Muscle of leg (tissue), 11 donors: Measurements from ENCODE around the gene PLCD3. TPM values are rescaled to one million over a fixed set of nuclear protein-coding genes. Genes with fewer than 3 reads are reported as not detected.
A peak's percentile ranks its signal among the peaks of the same experiment; 100 is the strongest.

Source experiments
- DNase-seq: peaks from one replicate; pipeline ENCODE4 v3.0.0; 2013
- H3K27ac ChIP-seq: one replicate; pipeline ENCODE4 v1.5.1; 2013; ENCODE audit warnings: mild to moderate bottlenecking, low read length, control low read depth
- H3K27me3 ChIP-seq: one replicate; pipeline ENCODE4 v1.6.1; 2013; ENCODE audit warnings: low read length; ENCODE audit not compliant: control insufficient read depth, insufficient read depth
- H3K36me3 ChIP-seq: one replicate; pipeline ENCODE4 v1.6.1; 2013; ENCODE audit warnings: low read length; ENCODE audit not compliant: control insufficient read depth, insufficient read depth
- H3K4me1 ChIP-seq: one replicate; pipeline ENCODE4 v1.6.1; 2013; ENCODE audit warnings: low read length; ENCODE audit not compliant: control insufficient read depth, insufficient read depth
- H3K4me3 ChIP-seq: one replicate; pipeline ENCODE4 v1.5.1; 2013; ENCODE audit warnings: low read length, control low read depth
- H3K9me3 ChIP-seq: replicated peaks from 2 replicates; pipeline ENCODE4 v1.6.1; 2013; ENCODE audit warnings: low read depth, low read length; ENCODE audit not compliant: control insufficient read depth
- WGBS: methylation state at CpG from one replicate; pipeline ENCODE4 v1.1.5; 2013; ENCODE audit warnings: missing lambda C conversion rate; ENCODE audit not compliant: insufficient coverage; 5-methylcytosine and 5-hydroxymethylcytosine counted together
- polyA plus RNA-seq, 8 donors: library from polyadenylated mRNA; unstranded; fragments of 120-200 nt; gene quantifications; one replicate each; pipeline versions ENCODE4 v1.2.1 to v1.2.3, GENCODE V29; 2013; ENCODE audit warnings: inconsistent platforms in 1 of 8, low replicate concordance in 1 of 8; ENCODE audit not compliant: insufficient read length in 8 of 8, insufficient read depth in 1 of 8
- total RNA-seq: library from RNA; stranded (reverse); fragments of 120-200 nt; gene quantifications from one replicate; pipeline ENCODE4 v1.2.4, GENCODE V29; 2013

The PLCD3 gene
- total and polyA plus RNA-seq, 9 donors: 15.1 to 53.0 (median 39.4) TPM

GRCh38 chr17:45103269-45103795 lies 29.0 kb downstream of the PLCD3 start:
- H3K9me3 ChIP-seq: no peaks in the 10 kb centered on the region
- H3K36me3 ChIP-seq: peaks cover 88% of the 10 kb centered on the region
- H3K4me3 ChIP-seq: no peak overlapping the region
- no peaks in the 10 kb centered on the region for H3K27me3 ChIP-seq
- WGBS: 82% methylated on average over 5 of the region's 9 CpGs
- H3K27ac ChIP-seq: no peak overlapping the region
- DNase-seq: no peak
- peaks cover 28% of the 10 kb centered on the region for H3K4me1 ChIP-seq

GRCh38 chr17:45102856-45103255 lies 29.5 kb downstream of the PLCD3 start:
- WGBS: 100% methylated on average over 1 of the region's 9 CpGs
- Histone ChIP-seq H3K9me3 (no peaks in the 10 kb centered on the region), H3K4me3 (no peak overlapping the region), H3K27me3 (no peaks in the 10 kb centered on the region), H3K4me1 (peaks cover 25% of the 10 kb centered on the region), H3K27ac (no peak overlapping the region), H3K36me3 (peaks cover 88% of the 10 kb centered on the region)
- DNase-seq: no peak

DNA sequence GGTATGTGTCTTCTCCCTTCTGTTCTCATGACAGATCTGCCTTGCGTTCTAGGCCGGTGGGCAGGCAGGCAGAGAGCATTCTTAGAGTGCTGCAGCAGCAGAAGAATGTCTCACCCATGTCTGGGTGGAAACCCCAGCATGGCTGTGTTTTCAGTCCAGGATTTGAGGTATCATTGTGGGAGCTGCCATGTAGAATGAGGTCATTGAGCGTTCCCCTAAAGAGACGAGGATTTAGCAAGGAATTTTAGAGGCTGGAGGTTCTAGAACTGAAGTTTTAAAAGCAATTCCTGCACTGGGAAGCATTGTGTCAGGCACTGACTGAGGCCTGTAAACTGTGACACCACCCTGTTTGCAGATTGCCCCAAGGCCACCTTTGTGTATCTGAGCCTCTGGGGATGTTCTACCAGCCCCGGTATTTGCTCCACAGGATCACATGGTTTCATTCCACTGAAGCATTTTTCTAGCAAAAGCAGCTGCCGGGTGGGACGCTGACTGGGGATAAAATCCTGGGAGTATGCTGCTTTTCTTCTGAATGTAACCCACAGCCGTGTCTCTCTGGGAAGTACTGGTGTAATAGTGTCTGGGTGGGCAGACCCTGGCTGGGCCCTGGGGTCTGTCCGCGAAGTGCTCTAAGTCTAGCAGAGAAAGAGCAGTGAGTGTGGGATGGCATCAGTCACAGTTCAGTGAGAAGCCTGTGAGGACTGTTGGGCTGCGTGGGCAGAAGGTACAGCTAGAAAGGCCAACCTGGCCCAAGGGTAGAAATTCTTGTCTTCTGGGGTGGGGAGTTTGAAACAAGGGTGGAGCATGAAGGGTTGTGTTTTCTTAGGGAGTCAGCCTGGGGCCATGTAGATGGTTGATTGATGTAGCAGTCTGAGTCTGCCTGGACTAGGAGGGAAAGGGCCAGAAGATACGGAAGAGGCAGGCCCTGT lies 30.2 kb downstream of the PLCD3 start:
- Histone ChIP-seq H3K36me3 (peaks cover 88% of the 10 kb centered on the region), H3K27ac (no peak overlapping the region), H3K27me3 (no peaks in the 10 kb centered on the region), H3K4me1 (peaks cover 18% of the 10 kb centered on the region), H3K9me3 (no peaks in the 10 kb centered on the region), H3K4me3 (no peak overlapping the region)
- no peak for DNase-seq
- WGBS: 71% methylated on average over 10 of the region's 12 CpGs

GRCh38 chr17:45101546-45101882 lies 30.8 kb downstream of the PLCD3 start:
- 75% methylated on average over 6 of the region's 9 CpGs for WGBS
- DNase-seq: no peak
- Histone ChIP-seq H3K4me1 (peaks cover 11% of the 10 kb centered on the region), H3K27me3 (no peaks in the 10 kb centered on the region), H3K27ac (no peak overlapping the region), H3K9me3 (no peaks in the 10 kb centered on the region), H3K4me3 (no peak overlapping the region), H3K36me3 (peaks cover 87% of the 10 kb centered on the region)

- Histone ChIP-seq H3K27me3 (no peaks in the 10 kb centered on the region), H3K9me3 (no peaks in the 10 kb centered on the region), H3K36me3 (peaks cover 88% of the 10 kb centered on the region), H3K4me1 (peaks cover 5% of the 10 kb centered on the region), H3K4me3 (no peak overlapping the region), H3K27ac (no peak overlapping the region)
- DNase-seq: peak; percentile 87
- WGBS: 31% methylated on average over 8 of the region's 9 CpGs
Observed at GRCh38 chr17:45098869-45099616, 33.3 kb downstream of the PLCD3 start.

DNA sequence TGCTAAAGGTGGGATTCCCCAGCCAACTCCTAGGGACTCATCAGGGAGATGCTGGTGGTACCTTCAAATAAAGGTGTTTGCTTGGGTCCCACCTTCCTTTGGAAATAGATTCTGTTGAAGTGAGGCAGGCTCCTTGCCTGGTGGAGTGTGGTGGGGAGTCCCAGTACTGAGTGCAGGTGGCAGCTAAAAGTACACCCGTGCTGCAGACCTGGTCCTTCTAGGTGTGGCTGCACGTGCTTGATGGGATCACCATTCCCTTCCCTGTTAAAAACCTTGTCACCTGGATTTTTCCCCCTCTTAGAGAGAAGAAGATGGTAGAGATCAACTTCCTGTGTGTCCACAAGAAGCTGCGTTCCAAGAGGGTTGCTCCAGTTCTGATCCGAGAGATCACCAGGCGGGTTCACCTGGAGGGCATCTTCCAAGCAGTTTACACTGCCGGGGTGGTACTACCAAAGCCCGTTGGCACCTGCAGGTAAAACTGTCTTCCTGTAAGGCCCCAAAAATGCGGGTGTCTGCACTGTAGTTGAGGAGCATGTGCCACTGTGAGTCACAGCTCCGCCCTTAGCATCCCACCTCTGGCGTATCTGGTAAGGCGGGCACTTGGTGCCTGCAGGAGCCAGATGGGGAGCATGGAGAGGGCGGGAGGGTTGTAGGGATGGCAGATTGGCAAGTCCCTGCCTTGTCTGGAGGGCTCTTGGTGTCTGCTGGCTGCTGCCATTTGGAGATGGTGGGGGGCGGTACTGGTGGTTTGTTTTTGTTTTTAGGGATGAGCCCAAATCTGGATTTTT lies 34.0 kb downstream of the PLCD3 start:
- Histone ChIP-seq H3K4me3 (no peak overlapping the region), H3K27ac (no peak overlapping the region), H3K27me3 (no peaks in the 10 kb centered on the region), H3K36me3 (peaks cover 88% of the 10 kb centered on the region), H3K4me1 (peaks cover 5% of the 10 kb centered on the region), H3K9me3 (no peaks in the 10 kb centered on the region)
- WGBS: 97% methylated on average over 7 of the region's 13 CpGs
- DNase-seq: no peak

- Histone ChIP-seq H3K27me3 (no peaks in the 10 kb centered on the region), H3K4me3 (no peak overlapping the region), H3K9me3 (no peaks in the 10 kb centered on the region), H3K36me3 (peaks cover 85% of the 10 kb centered on the region), H3K27ac (no peak overlapping the region), H3K4me1 (peaks cover 3% of the 10 kb centered on the region)
- 95% methylated on average over 4 of the region's 11 CpGs for WGBS
- no peak for DNase-seq
Observed at GRCh38 chr17:45096926-45097325, 35.4 kb downstream of the PLCD3 start.

- WGBS: 88% methylated on average over 1 of the region's 3 CpGs
- Histone ChIP-seq H3K27me3 (no peaks in the 10 kb centered on the region), H3K4me3 (no peak overlapping the region), H3K27ac (no peak overlapping the region), H3K4me1 (peaks cover 2% of the 10 kb centered on the region), H3K36me3 (peaks cover 88% of the 10 kb centered on the region), H3K9me3 (no peaks in the 10 kb centered on the region)
- DNase-seq: no peak
Observed at GRCh38 chr17:45096141-45096540, 36.2 kb downstream of the PLCD3 start.

GRCh38 chr17:45093444-45094110 lies 38.7 kb downstream of the PLCD3 start:
- H3K27me3 ChIP-seq: no peaks in the 10 kb centered on the region
- H3K27ac ChIP-seq: no peak overlapping the region
- H3K4me1 ChIP-seq: no peaks in the 10 kb centered on the region
- DNase-seq: no peak
- H3K36me3 ChIP-seq: peaks cover 90% of the 10 kb centered on the region
- no peak overlapping the region for H3K4me3 ChIP-seq
- WGBS: 84% methylated on average over 9 of the region's 13 CpGs
- H3K9me3 ChIP-seq: no peaks in the 10 kb centered on the region
